SK-N-SH treated with all-trans-retinoic acid at 6 μM for 48 hours (cell line): ENCODE data around the gene RETREG1.

ENCODE experiments used
- CSDC2 ChIP-seq: fragments of 250-450 bp; sonication (Bioruptor Pico); IDR thresholded peaks from 2 replicates; pipeline ENCODE4 v1.5.0; 2020; ENCODE audit warnings: mild to moderate bottlenecking, moderate library complexity
- ISL1 ChIP-seq: fragments of 250-450 bp; sonication (Bioruptor Pico); IDR thresholded peaks from 2 replicates; pipeline ENCODE4 v2.1.2; 2022; ENCODE audit warnings: mild to moderate bottlenecking, moderate library complexity
- RARB ChIP-seq: fragments of 250-450 bp; sonication (Bioruptor Pico); IDR thresholded peaks from 2 replicates; pipeline ENCODE4 v1.8.0; 2021; ENCODE audit warnings: mild to moderate bottlenecking, moderate library complexity
- SNAI2 ChIP-seq: fragments of 250-450 bp; sonication (Bioruptor Pico); IDR thresholded peaks from 2 replicates; pipeline ENCODE4 v1.5.0; 2020; ENCODE audit warnings: mild to moderate bottlenecking, moderate library complexity
- TCF4 ChIP-seq: fragments of 250-450 bp; sonication (Bioruptor Pico); IDR thresholded peaks from 2 replicates; pipeline ENCODE4 v1.8.0; 2021; ENCODE audit warnings: mild to moderate bottlenecking, moderate library complexity, borderline replicate concordance
- ZC3H10 ChIP-seq: fragments of 250-450 bp; sonication (Bioruptor Pico); IDR thresholded peaks from 2 replicates; pipeline ENCODE4 v1.5.1; 2021; ENCODE audit warnings: mild to moderate bottlenecking, moderate library complexity
- ZFP3 ChIP-seq: fragments of 250-450 bp; sonication (Bioruptor Pico); IDR thresholded peaks from 2 replicates; pipeline ENCODE4 v1.5.0; 2020; ENCODE audit warnings: mild to moderate bottlenecking, moderate library complexity
- TF ChIP-seq, protein P1 (sequence below): fragments of 250-450 bp; sonication (Bioruptor Pico); IDR thresholded peaks from 2 replicates; pipeline ENCODE4 v1.8.0; 2020; ENCODE audit warnings: mild to moderate bottlenecking, moderate library complexity, borderline replicate concordance
- TF ChIP-seq, protein P2 (sequence below): fragments of 250-450 bp; sonication (Bioruptor Pico); IDR thresholded peaks from 2 replicates; pipeline ENCODE4 v1.5.0; 2020; ENCODE audit warnings: mild to moderate bottlenecking, moderate library complexity
- TF ChIP-seq, protein P3 (sequence below): fragments of 250-450 bp; sonication (Bioruptor Pico); IDR thresholded peaks from 2 replicates; pipeline ENCODE4 v1.8.0; 2021; ENCODE audit warnings: low read depth, mild to moderate bottlenecking, moderate library complexity, borderline replicate concordance

DNA sequence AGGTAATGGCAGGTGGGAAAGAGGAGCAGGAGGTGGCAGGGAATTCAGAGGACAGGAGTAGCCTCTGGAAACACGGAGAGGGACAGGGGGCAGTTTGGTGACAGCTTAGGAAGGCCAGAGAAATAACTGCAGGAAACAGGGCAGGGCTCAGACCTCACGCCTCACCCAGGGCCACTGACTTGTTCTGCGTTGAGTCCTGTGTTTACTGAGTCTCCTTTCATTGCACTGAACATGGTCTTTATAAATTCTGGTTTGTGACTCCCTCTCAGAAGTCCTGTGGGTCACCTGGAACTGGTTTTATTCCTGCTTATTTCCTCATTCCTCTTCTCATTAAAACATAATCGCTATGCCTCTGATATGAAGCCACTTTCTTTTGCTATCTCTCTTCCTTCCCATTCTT lies 96.0 kb downstream of the RETREG1 start:
- TF ChIP-seq, protein P1, sequence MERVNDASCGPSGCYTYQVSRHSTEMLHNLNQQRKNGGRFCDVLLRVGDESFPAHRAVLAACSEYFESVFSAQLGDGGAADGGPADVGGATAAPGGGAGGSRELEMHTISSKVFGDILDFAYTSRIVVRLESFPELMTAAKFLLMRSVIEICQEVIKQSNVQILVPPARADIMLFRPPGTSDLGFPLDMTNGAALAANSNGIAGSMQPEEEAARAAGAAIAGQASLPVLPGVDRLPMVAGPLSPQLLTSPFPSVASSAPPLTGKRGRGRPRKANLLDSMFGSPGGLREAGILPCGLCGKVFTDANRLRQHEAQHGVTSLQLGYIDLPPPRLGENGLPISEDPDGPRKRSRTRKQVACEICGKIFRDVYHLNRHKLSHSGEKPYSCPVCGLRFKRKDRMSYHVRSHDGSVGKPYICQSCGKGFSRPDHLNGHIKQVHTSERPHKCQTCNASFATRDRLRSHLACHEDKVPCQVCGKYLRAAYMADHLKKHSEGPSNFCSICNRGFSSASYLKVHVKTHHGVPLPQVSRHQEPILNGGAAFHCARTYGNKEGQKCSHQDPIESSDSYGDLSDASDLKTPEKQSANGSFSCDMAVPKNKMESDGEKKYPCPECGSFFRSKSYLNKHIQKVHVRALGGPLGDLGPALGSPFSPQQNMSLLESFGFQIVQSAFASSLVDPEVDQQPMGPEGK (CRISPR knock-in tag) = no peak
- TF ChIP-seq ISL1 (CRISPR knock-in tag) = no peak
- TF ChIP-seq, protein P2, sequence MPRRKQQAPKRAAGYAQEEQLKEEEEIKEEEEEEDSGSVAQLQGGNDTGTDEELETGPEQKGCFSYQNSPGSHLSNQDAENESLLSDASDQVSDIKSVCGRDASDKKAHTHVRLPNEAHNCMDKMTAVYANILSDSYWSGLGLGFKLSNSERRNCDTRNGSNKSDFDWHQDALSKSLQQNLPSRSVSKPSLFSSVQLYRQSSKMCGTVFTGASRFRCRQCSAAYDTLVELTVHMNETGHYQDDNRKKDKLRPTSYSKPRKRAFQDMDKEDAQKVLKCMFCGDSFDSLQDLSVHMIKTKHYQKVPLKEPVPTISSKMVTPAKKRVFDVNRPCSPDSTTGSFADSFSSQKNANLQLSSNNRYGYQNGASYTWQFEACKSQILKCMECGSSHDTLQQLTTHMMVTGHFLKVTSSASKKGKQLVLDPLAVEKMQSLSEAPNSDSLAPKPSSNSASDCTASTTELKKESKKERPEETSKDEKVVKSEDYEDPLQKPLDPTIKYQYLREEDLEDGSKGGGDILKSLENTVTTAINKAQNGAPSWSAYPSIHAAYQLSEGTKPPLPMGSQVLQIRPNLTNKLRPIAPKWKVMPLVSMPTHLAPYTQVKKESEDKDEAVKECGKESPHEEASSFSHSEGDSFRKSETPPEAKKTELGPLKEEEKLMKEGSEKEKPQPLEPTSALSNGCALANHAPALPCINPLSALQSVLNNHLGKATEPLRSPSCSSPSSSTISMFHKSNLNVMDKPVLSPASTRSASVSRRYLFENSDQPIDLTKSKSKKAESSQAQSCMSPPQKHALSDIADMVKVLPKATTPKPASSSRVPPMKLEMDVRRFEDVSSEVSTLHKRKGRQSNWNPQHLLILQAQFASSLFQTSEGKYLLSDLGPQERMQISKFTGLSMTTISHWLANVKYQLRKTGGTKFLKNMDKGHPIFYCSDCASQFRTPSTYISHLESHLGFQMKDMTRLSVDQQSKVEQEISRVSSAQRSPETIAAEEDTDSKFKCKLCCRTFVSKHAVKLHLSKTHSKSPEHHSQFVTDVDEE (CRISPR knock-in tag) = no peak
- no peak for TF ChIP-seq ZFP3 (CRISPR knock-in tag)
- TF ChIP-seq CSDC2 (CRISPR knock-in tag) = no peak
- TF ChIP-seq RARB (CRISPR knock-in tag) = no peak
- TF ChIP-seq ZC3H10 (CRISPR knock-in tag) = no peak
- TF ChIP-seq SNAI2 (CRISPR knock-in tag) = no peak
- TF ChIP-seq TCF4 = no peak
- TF ChIP-seq, protein P3, sequence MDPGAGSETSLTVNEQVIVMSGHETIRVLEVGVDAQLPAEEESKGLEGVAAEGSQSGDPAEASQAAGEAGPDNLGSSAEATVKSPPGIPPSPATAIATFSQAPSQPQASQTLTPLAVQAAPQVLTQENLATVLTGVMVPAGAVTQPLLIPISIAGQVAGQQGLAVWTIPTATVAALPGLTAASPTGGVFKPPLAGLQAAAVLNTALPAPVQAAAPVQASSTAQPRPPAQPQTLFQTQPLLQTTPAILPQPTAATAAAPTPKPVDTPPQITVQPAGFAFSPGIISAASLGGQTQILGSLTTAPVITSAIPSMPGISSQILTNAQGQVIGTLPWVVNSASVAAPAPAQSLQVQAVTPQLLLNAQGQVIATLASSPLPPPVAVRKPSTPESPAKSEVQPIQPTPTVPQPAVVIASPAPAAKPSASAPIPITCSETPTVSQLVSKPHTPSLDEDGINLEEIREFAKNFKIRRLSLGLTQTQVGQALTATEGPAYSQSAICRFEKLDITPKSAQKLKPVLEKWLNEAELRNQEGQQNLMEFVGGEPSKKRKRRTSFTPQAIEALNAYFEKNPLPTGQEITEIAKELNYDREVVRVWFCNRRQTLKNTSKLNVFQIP (CRISPR knock-in tag) = no peak
